K562 (cell line): ENCODE results near the gene VPS26A. TPM values are rescaled to one million over a fixed set of nuclear protein-coding genes. Genes with fewer than 3 reads are reported as not detected.
A peak's percentile ranks its signal among the peaks of the same experiment; 100 is the strongest.

Experiments
- ATAC-seq: fragments of 200-7000 bp; cut with Tn5 transposase; 3 replicates; pipeline ENCODE4 v1.9.1; 2020; ENCODE audit warnings: moderate library complexity
- BruUV-seq: library from RNA; stranded (reverse); fragments of 400-500 nt; replicated peaks from 2 replicates; lab custom pipeline; 2021; lab: Mats Ljungman, UMichigan
- CTCF ChIA-PET: fragments of 300-600 bp; formaldehyde crosslinking; extraction: SDS; loops from one replicate; lab custom pipeline; 2021; ENCODE audit warnings: low intra/inter-chr PET ratio; lab: Yijun Ruan, JAX
- POLR2A ChIA-PET: fragments of 300-600, 350-650 bp; sonication (Branson Sonifier 250); formaldehyde crosslinking; extraction: SDS; loops from one replicate; lab custom pipeline; 2021; ENCODE audit warnings: antibody characterized with exemption, inconsistent platforms; lab: Yijun Ruan, JAX
- DNase-seq, 4 experiments: peaks; one replicate each; pipeline versions ENCODE4 v3.0.0 to v3.0.0-alpha.2; 2011 to 2018; ENCODE audit warnings: low spot score in 3 of 4, mixed read lengths in 3 of 4; ENCODE audit errors: extremely low read depth in 1 of 4
- FAIRE-seq: peaks from 2 replicates; lab custom pipeline; 2011; peaks lifted over from hg19 to GRCh38; lab: Jason Lieb, UNC
- H2AFZ ChIP-seq: 2 replicates; pipeline ENCODE4 v1.6.0; 2011; ENCODE audit warnings: low read depth, low read length, control low read depth, inconsistent platforms
- H3K27ac ChIP-seq: fragments of 200-600 bp; 3 replicates; pipeline ENCODE4 v1.8.0; 2011; ENCODE audit warnings: low read depth, mild to moderate bottlenecking, control low read depth, inconsistent platforms, low read length, moderate library complexity, mixed read lengths; ENCODE audit errors: extremely low read depth
- H3K27me3 ChIP-seq, 2 experiments: fragments of 300-600 bp in 1 of 2; 2 replicates in 1 of 2; 3 replicates in 1 of 2; pipeline versions ENCODE4 v1.6.0 to v1.8.0; 2011; ENCODE audit warnings: inconsistent platforms in 2 of 2, low read length in 2 of 2, mild to moderate bottlenecking in 1 of 2, mixed read lengths in 1 of 2, moderate library complexity in 1 of 2; ENCODE audit not compliant: control insufficient read depth in 2 of 2, insufficient read depth in 2 of 2
- H3K36me3 ChIP-seq: fragments of 300-600 bp; 3 replicates; pipeline ENCODE4 v1.8.0; 2011; ENCODE audit warnings: mild to moderate bottlenecking, low read length, inconsistent platforms; ENCODE audit not compliant: control insufficient read depth, insufficient read depth
- H3K4me1 ChIP-seq, 2 experiments: fragments of 200-600 bp in 1 of 2; replicated peaks in 1 of 2; 2 replicates in 1 of 2; 3 replicates in 1 of 2; pipeline versions ENCODE4 v1.5.1 to v1.8.0; 2011; ENCODE audit warnings: inconsistent platforms in 2 of 2, low read length in 2 of 2, mild to moderate bottlenecking in 1 of 2, mixed read lengths in 1 of 2, moderate library complexity in 1 of 2; ENCODE audit not compliant: control insufficient read depth in 2 of 2, insufficient read depth in 2 of 2
- H3K4me2 ChIP-seq: 2 replicates; pipeline ENCODE4 v1.6.1; 2011; ENCODE audit warnings: low read length, control low read depth, inconsistent platforms, mixed read lengths; ENCODE audit not compliant: insufficient read depth
- H3K4me3 ChIP-seq: fragments of 200-600 bp; sonication (generic), shearing (Covaris generic); 2 replicates; pipeline ENCODE4 v1.5.1; 2016; ENCODE audit warnings: control low read depth, inconsistent platforms
- H3K79me2 ChIP-seq: fragments of 200-600 bp; 3 replicates; pipeline ENCODE4 v1.8.0; 2011; ENCODE audit warnings: low read length, inconsistent platforms; ENCODE audit not compliant: control insufficient read depth, insufficient read depth
- H3K9ac ChIP-seq, 2 experiments: 2 replicates each; pipeline versions ENCODE4 v1.6.0 to v1.6.1; 2011; ENCODE audit warnings: low read depth in 2 of 2, low read length in 2 of 2, control low read depth in 1 of 2, inconsistent platforms in 1 of 2, mild to moderate bottlenecking in 1 of 2, mixed read lengths in 1 of 2; ENCODE audit not compliant: insufficient read depth in 1 of 2
- H3K9me1 ChIP-seq: one replicate; pipeline ENCODE4 v1.6.0; 2011; ENCODE audit warnings: inconsistent platforms, mild to moderate bottlenecking, low read length, moderate library complexity; ENCODE audit not compliant: control insufficient read depth, insufficient read depth
- H3K9me3 ChIP-seq: replicated peaks from 2 replicates; pipeline ENCODE4 v1.5.1; 2011; ENCODE audit warnings: low read depth, low read length, inconsistent platforms; ENCODE audit not compliant: control insufficient read depth, insufficient read depth
- H4K20me1 ChIP-seq: replicated peaks from 2 replicates; pipeline ENCODE4 v1.6.1; 2011; ENCODE audit warnings: low read length, inconsistent platforms, mixed read lengths; ENCODE audit not compliant: control insufficient read depth, insufficient read depth
- ARID2 ChIP-seq: fragments of 450-650 bp; IDR thresholded peaks from 2 replicates; pipeline ENCODE4 v1.6.1; 2017; ENCODE audit warnings: antibody characterized with exemption, mild to moderate bottlenecking
- ATF6 ChIP-seq: sonication (generic); formaldehyde crosslinking; IDR thresholded peaks from 2 replicates; pipeline ENCODE4 v1.4.0; 2020; ENCODE audit warnings: mild to moderate bottlenecking, missing genetic modification reagents
- BHLHE40 ChIP-seq: IDR thresholded peaks from 2 replicates; pipeline ENCODE4 v1.6.1; 2011; ENCODE audit warnings: low read length, improper control_type of control experiment
- HDAC8 ChIP-seq: fragments of 450-650 bp; IDR thresholded peaks from 2 replicates; pipeline ENCODE4 v1.6.1; 2016; ENCODE audit warnings: mild to moderate bottlenecking, missing genetic modification characterization, moderate library complexity, missing compliant biosample characterization
- MEIS2 ChIP-seq: fragments of 450-650 bp; IDR thresholded peaks from 2 replicates; pipeline ENCODE4 v1.6.1; 2014; ENCODE audit warnings: mild to moderate bottlenecking; ENCODE audit not compliant: partially characterized antibody
- NR2F6 ChIP-seq: fragments of 450-650 bp; formaldehyde crosslinking; IDR thresholded peaks from 2 replicates; pipeline ENCODE4 v1.4.0; 2020; ENCODE audit warnings: mild to moderate bottlenecking
- PBX2 ChIP-seq, 2 experiments: IDR thresholded peaks in 1 of 2; conservative IDR thresholded peaks in 1 of 2; 2 replicates each; pipeline ENCODE4 v1.6.1; 2016; ENCODE audit warnings: low read depth in 2 of 2, mild to moderate bottlenecking in 1 of 2, missing compliant biosample characterization in 1 of 2, missing genetic modification characterization in 1 of 2, moderate library complexity in 1 of 2
- PTTG1 ChIP-seq: fragments of 450-650 bp; IDR thresholded peaks from 2 replicates; pipeline ENCODE4 v1.6.1; 2016; ENCODE audit warnings: low read depth, mild to moderate bottlenecking, missing genetic modification characterization, missing compliant biosample characterization
- SIN3B ChIP-seq: fragments of 450-650 bp; IDR thresholded peaks from 2 replicates; pipeline ENCODE4 v1.6.1; 2017; ENCODE audit warnings: low read depth, mild to moderate bottlenecking, moderate library complexity
- TEAD1 ChIP-seq, 2 experiments: fragments of 450-650 bp in 1 of 2; sonication (generic) in 1 of 2; formaldehyde crosslinking; IDR thresholded peaks; 2 replicates each; pipeline versions ENCODE4 v1.4.0 to v1.8.0; 2020 to 2022; ENCODE audit warnings: mild to moderate bottlenecking in 2 of 2, missing genetic modification reagents in 1 of 2
- ZBTB26 ChIP-seq: fragments of 450-650 bp; formaldehyde crosslinking; IDR thresholded peaks from 2 replicates; pipeline ENCODE4 v1.4.0; 2022; ENCODE audit warnings: missing genetic modification characterization
- WGBS: fragments of 100-300 bp; shearing (Covaris generic); methylation state at CpG from one replicate; pipeline ENCODE4 v1.1.6; 2016; ENCODE audit warnings: low coverage, mixed read lengths; ENCODE audit not compliant: insufficient coverage; ENCODE audit errors: missing lambda C conversion rate; 5-methylcytosine and 5-hydroxymethylcytosine counted together
- in situ Hi-C: fragments of 300-500 bp; cut with MboI; formaldehyde crosslinking; loops from 4 replicates; pipeline ENCODE4 v1.15.0; 2018; ENCODE audit warnings: inconsistent platforms, mixed read lengths
- intact Hi-C: fragments of 100-400 bp; cut with micrococcal nuclease; formaldehyde crosslinking; loops from 2 replicates; pipeline ENCODE4 v1.14.2; 2022
- polyA plus RNA-seq, 8 experiments: library from polyadenylated mRNA; depleted of rRNA in 4 of 8; stranded (reverse) in 5 of 8; unstranded in 3 of 8; fragments of >200 nt; fragmentation: Nextera tagmentation in 2 of 8; fragmentation: Illumina TruSeq in 1 of 8; extraction: Ambion mirVana in 2 of 8; extraction: Trizol in 1 of 8; gene quantifications; 2 replicates each; pipeline versions ENCODE4 v1.2.1 to v1.2.3, GENCODE V29; 2011 to 2014; ENCODE audit warnings: inconsistent platforms in 1 of 8, missing spikeins in 1 of 8
- total RNA-seq, 7 experiments: library from RNA; depleted of rRNA in 6 of 7; stranded (reverse); fragments of >200 nt in 6 of 7; fragmentation: Illumina TruSeq in 2 of 7; extraction: Trizol in 2 of 7; gene quantifications; 2 replicates each; pipeline versions ENCODE4 v1.2.1 to v1.2.3, GENCODE V29; 2011 to 2021; ENCODE audit warnings: low replicate concordance in 1 of 7

Gene VPS26A
- total and polyA plus RNA-seq, 9 of the 15 experiments (the other 6 are each of a cell fraction or from before 2014, with no cell fraction given), result 47.1 to 137 (median 69.3) TPM

DNA sequence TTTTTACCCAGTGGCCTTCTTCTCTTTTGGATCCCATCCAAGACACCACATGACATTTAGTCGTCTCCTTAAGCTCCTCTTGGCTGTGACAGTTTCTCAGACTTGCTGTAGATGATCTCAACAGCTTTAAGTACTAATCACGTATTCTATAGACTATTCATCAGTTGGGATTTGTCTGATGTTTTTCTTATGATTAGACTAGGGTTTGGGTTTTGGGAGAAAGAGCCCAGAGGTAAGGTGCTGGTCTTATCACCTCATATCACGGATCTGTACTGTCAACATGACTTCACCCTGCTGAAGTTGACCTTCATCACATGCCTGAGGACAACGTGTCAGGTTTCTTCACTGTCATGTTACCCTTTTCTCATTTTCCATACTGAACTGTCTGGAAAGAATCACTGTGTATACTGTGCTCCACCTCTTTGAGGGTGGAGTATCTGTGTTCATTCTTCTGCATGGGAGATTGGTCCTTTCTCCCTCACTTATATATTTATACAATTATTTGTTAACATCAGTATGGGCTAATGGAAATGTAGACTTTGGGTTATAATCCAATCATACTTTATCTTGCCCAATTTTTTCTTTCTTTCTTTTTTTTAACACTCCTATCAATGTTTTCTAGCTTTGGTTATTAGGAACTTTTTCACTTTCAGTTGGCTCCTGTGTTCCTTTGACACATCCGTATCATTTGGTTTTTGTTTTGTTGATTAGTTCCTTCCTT lies 89.8 kb downstream of the VPS26A start:
- ChIA-PET POLR2A (interaction anchor here (0.6 to 12.6 kb wide), 6 partner anchors 9 to 1023 kb away, joined by 3 to 95 read pairs (median 4); partner anchors contain the start of gene SUPV3L1), CTCF (interaction anchor here (0.6 kb wide), 1 partner anchor 385 kb away, joined by 5 read pairs; no protein-coding TSS in a partner anchor)
- in situ Hi-C loops (no loop called here), intact Hi-C loops (no loop called here)
- Histone ChIP-seq H3K36me3 (peaks cover 10% of the 10 kb centered on the region; the same call in 2 of the 3 replicates), H4K20me1 (no peaks in the 10 kb centered on the region), H2AFZ (peak overlapping the region; percentile 66), H3K79me2 (no peaks in the 10 kb centered on the region), H3K4me2 (peak overlapping the region; percentile 27; the same call in 1 of the 2 replicates), H3K9ac (no peak overlapping the region; a peak in 1 of 4 replicates), H3K27me3 (no peaks in the 10 kb centered on the region), H3K4me3 (no peak overlapping the region), H3K27ac (peak overlapping the region; percentile 19; the same call in 1 of the 3 replicates), H3K4me1 (peaks cover 3 to 57% of the 10 kb centered on the region in 2 experiments), H3K9me1 (no peaks in the 10 kb centered on the region), H3K9me3 (no peaks in the 10 kb centered on the region)
- FAIRE-seq, result peak; percentile 60
- no TSS peak for BruUV-seq
- DNase-seq, result peak in 1 of 4 experiments; percentile 70
- 15% methylated on average over 5 of the region's 5 CpGs for WGBS
- peak; percentile 63 for ATAC-seq
- peak; percentile 87 for TF ChIP-seq BHLHE40
- peak; percentile 87 for TF ChIP-seq MEIS2
- TF ChIP-seq PBX2 (CRISPR knock-in tag; IDR thresholded peaks at IDR 0.05; ENCODE audit: low read depth), result no peak
- peak; percentile 75 for TF ChIP-seq PBX2 (tag; conservative IDR thresholded peaks at IDR 0.05; ENCODE audit: low read depth)
- no peak for TF ChIP-seq ARID2
- 0 out of 2 replicates have a peak, but pooled peaks have one; percentile 20 for TF ChIP-seq PTTG1
- TF ChIP-seq TEAD1 (CRISPR knock-in tag; IDR thresholded peaks at IDR 0.05), result peak in 1 of 2 experiments; percentile 63; a peak in 1 of 4 replicates
- TF ChIP-seq ZBTB26 (CRISPR knock-in tag), result no peak
- peak; percentile 58; the same call in 1 of the 2 replicates for TF ChIP-seq HDAC8 (tag)
- TF ChIP-seq SIN3B, result no peak
- TF ChIP-seq ATF6, result no peak
- no peak for TF ChIP-seq NR2F6 (CRISPR knock-in tag)
